Stimulated activated CD8-positive, alpha-beta memory T cell treated with anti-CD3 and anti-CD28 coated beads, Interleukin-15, amount 100 ng/mL, for 1 hour (primary cell): ENCODE results near the gene TMEM164.

ENCODE experiments used
- DNase-seq: peaks from one replicate; pipeline ENCODE4 v3.0.0-alpha.2; 2020; ENCODE audit warnings: low read depth

TMEM164 gene

DNA sequence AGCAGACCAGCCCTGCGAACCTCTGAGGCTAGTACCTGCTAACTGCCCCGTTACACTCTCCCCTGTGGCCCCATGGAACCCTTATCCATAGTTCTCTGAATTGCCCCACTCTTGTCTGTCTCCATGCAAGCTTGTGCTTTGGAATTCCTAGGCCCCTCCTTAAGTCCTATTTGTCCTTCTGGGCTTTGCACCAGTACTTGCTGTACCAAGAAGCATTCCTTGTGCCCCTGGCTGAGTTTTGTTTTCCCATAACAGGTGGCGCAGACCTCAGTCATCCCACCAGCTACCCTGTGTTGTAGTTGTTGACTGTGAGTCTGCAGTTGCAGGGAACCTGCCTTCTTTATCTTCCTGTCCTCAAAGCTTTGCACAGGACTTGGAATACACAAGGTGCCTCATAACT lies 167.1 kb downstream of the TMEM164 start:
- DNase-seq = no peak

DNA sequence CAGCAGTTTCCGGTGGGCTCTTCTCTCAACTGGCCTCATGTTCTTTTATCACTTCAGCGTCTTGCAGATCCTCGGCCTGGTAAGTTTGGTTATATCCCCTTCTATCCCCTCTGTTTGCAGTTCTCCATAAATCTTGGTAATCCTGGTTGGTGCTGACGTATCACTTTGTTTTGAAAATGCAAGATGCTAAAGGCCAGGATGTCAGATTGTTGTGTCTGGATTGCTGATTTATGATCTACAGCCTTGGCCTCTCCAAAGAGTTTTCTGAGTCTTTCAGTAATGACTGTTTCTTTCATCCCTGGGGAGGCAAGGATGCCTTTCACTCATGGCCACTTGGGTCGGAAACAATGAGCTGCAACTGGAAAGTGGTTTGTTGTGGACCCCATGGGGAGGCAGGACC lies 168.5 kb downstream of the TMEM164 start:
- DNase-seq = no peak

DNA sequence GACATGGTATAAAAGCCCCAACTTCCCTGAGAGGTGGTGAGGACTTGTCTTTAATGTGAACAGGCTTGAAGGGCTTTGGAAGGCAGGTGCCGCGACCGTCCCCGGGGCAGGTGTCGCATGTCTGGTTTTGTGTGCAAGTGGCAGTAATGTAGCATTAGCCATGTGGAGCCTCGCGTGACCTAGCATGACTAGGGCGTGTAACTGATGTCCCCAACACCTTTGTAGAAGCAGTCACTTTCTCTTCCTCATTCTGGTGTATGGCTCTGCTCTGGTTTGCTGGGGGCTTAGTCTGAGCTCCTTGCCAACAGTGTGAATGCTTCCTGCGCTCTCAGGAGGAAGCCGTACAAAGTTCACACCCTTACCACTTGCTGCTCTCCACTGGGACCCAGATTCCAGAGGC lies 169.3 kb downstream of the TMEM164 start:
- DNase-seq = no peak

DNA sequence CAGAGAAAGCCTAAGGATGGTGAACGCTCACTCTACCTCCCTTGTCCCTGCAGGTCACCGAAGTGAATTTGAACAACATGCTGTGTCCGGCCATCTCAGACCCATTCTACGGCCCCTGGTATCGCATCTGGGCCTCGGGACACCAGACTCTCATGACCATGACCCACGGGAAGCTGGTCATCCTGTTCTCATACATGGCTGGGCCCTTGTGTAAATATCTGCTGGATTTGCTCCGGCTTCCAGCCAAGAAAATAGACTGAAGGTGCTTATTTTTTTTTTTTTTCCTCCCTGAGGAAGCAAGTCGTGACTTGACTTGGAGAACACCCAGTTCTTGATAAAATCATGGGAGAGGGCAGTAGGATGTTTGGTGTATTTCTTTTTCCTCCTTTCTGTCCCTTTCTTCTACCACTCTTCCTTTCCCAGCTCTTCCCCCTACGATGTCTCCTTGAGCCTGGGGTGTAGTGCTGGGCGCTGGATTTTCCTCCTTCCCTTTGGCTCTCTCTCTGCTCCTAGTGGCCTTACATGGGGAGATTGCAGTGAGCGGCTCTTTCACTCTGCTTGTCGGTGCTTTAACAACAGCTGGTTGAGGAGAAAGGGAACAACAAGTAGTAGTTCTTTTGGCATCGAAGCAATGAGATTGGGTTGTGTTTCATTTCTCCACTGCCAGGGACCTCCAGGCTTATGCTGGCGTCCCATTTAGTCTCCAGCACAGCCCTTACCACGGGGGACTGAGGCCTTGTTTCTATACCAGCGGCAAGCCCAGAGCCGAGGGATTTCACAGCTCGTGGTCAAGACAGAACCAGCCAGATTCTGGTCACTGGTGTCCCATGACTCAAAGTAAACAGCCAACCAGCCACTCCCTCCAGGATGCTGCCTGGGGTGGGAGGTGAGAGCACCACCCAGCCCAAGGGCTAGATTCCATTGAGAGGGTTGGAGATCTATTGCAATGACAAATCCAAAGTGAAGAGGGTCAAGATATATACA lies 170.6 kb downstream of the TMEM164 start:
- no peak for DNase-seq

DNA sequence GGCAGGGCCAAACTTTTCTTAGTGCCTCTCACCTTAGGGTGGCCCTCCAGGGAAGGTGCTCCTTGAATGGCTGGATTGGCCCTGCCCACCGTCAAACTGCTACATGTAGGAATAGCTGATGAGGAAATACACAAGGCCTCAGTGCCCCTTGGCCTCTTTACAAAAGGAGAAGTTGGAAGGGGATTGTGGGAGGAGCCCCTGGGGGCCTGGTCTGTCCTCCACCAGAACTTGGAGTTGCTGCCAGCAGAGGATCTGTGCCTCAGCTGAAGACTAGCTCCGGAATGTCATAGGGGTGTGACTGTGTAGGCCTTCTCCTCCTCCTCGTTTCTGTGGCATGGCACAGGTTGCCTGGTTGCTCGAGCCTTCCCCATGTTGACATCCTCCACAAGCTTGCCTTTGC lies 172.2 kb downstream of the TMEM164 start:
- DNase-seq = no peak

DNA sequence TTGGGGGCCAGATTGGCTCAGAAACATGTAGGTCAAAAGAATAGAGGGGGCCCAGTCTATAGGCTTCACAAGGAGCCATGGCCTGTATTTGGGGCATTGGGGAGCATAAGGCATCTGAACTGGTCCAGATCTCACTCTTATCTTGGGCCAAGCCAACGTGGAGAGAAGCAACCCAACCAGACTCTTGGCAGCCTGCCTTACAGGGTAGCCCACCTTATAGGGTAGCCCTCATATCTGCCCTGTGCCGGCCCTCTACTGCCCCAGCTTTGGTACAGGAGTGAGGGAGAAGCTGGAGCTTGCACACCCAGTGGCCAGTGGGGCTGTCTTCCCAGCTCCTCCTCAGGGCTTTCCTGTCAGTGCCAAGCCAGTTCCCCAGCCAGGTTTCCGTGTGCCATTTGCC lies 172.8 kb downstream of the TMEM164 start:
- DNase-seq = no peak

DNA sequence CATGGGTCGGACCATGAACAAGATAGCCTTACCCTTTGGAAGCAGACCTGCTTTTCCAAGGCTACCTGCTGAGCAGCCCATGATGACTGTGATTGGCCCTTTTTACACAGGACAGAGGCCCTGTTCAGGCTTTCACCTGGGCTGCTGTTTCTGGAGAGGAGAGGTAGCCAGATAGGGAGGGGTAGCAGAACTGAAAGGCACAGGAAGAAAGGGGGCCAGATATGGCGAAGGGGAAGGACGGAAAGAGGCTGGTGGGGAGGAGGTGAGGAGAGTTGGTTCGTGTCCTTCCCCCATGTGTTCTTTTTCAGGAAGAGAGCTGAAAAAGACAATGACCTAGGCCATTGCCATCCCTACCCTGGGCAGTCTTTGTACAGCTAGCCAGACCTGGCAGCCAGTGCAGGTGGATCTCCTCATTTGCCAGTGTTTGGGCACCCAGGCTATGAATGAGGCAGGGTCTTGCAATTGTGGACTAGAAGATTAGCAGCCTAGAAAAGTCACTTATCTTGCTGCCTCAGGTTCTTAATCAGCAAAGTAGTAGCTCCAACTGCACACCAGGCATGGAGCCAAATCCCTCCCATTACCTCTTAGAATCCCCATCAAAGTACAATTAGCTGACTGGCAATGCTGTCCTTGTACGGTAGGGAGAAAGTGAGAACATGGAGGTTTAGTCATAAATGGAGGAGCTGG lies 175.4 kb downstream of the TMEM164 start:
- no peak for DNase-seq

DNA sequence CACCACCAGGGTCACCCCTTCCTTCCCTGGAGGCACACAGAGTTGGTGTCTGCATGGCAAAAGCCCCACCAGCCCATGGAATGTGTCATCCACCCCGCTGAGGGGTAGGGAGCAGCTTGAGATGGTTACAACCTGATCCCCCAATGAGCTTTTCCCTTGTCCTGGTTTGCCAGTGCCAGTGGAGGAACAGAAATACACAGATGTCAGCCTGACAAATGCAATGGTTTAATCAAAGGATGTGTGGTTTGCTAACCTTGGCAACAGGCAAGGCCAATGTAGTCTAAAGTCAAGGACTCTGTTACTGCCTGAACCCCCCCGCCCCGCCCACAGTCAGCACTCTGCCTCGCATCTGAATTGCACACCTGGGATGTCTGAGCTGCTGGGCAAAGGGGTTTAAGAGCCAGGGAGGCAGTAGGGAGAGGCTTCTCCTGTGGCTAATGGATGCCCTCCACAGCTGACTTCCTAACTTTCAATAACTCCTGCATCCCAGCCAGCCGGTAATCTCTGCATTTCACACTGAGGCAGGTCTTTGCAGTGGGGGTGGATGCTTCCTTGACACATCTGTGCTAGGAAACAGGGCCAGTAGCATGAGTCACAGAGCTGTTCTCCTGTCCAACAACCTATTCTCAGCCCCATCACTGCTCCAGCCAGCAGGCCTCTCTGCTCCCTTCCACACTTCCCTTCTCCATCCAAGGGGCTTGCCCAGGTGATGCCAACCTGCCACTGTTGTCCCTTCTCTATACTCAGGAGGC lies 177.4 kb downstream of the TMEM164 start:
- DNase-seq = no peak

DNA sequence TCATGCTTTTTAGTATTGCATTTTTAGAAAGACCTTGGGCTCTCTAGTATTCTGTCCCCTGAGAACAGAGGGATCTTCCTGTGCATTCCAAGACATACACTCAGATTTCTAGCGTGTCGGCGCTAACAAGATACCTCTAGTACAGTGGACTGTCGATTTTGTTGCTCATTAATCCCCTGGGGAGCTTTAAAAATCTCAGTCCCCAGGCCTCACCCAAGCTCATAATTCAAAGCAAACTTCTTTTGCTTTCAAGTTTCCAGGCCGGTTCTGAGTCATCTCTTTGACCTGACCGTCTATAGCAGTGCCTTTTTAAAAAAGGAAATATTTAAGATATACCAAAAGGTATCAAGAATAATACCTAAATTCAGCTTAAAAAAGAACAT lies 178.0 kb downstream of the TMEM164 start:
- no peak for DNase-seq

DNA sequence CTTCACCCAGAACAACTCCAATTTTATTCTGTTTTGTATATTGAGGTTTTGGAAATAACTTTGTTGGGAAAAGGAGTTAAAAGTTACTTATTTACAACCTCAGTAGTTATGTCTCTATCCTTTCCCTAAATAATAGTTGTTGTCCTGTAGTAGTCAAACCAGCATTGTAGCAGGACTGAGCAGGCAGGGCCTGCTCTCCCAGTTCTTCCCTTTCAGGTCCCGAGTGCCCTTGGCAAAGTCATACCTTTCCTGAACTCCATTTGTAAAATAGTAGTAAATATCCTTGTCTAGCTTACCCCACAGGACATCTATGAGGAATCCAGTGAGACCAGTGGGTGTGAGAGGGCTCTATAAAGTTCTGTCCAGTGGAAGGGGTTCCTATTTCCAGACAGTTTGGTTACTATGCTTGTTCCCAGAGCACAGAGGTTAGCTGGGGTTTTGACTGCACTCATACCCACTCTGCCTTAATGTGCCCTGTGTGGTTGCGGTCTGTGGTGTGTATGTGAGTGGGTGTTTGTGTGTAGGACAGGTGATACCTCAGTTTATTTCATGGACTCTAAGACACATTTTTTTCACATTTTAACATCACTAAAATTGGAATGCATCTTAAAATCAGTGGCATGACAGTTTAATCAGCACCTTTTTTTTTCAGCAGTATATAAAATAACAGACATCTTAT lies 178.7 kb downstream of the TMEM164 start:
- no peak for DNase-seq

DNA sequence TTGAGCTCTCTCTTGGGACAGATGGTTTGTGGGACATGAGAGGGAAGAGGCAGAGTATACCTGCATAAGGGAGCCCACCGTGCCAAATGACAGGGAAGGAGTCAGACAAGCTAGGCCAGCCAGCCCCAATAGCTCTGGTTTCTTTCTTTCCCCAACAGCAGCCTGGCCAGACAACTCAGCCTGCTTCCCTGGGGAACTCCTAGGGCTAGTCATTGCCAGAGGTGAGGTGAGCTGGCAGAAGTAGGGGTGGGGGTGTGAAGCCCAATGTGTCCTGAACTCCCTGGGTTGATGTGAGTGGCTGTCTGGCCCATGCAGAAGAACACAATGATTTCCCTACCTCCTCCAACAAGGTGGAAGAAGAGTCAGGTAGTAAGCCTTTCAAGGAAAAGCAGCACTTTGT lies 179.4 kb downstream of the TMEM164 start:
- DNase-seq = no peak

DNA sequence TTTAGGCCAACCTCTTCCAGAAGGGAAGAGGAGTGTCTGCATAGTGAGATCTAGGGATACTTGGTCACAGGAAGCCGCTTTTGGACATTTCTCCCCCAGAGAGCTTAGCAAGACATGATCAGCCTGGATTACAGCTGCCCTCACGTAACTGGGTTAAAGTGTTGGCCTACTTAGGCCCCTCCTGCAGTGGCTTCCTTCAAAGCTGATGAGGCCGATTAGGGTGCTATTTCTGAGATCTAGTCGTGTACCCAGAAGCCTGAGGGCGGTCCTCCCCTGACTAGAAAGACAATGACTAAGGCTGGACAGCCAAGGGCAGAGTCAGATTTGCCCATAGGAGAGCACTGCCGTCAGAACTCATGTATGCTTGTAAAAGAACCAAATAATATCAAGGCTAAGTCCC lies 180.0 kb downstream of the TMEM164 start:
- DNase-seq = no peak

DNA sequence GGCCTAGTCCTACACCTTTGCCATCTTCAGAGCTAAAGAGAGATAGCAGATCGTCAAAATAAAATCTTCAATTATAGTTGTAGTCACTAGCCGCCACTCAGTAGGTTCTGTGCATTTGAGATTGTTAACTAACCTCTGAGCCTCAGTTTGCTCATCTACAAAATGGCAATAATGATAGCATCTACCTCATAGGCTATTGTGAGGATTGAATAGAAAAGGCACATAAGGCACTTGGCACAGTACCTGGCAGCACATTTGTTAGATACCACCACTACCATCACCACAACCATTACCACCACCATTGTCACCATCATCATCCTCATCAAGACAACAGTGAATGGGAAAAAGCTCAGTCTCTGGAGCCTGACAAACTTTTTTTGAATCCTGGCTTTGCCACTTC lies 180.4 kb downstream of the TMEM164 start:
- DNase-seq = no peak

DNA sequence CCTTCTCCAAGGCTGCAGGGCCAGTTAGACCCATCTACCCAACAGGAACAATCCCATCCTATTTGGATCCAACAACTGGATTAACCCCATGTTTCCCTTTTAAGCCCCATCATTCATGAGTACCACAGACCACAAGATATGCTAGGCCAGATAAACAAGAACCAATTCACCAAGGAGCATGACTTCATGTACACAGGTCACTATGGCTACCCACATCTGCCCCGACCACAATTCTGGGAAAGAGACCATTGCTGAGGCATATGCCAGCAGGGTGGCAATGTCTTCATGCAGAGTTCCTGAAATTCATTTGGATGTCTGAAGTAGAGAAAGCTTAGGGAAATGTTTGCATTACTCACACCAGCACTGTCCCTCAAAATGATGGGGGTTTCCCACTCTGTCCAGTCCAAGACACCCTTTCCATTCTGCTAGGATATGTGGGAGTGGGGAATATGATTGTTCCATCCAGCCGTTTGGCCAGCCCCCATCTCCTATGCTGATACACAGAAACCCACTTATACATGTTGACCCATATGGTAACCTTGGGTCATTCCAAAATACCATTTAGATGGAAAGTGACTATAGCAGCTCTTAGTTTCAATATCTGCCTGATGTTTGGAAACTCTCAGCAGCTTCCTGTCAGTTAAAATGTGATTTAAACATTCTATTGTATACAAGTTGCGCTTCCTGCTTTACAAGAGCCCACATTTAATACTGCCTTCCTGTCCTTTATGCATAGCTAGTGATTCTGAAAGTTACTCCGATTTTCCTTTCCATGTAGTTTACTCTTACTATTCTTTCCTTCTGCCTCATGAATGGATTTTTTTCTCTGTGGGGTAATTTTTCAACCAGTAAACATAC lies 186.0 kb downstream of the TMEM164 start:
- no peak for DNase-seq

DNA sequence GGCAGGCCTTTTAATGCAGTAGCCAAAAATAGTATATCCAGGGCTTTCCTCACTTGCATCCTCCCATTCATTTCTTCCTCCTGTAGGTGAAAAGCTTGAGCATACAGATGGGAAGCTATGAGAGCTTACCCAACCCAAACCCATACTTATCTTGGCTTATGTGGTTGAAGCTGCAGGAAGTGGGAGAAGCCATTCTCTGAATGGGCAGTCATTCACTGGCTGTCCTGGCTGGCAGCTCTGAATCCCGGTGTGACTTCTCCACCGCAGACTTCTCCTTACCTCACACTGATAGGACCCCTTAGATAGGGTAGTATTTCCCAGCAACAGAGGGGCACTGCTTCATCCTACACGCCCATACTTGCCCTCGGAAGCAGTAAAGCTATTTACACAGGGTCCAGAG lies 189.6 kb downstream of the TMEM164 start:
- no peak for DNase-seq

DNA sequence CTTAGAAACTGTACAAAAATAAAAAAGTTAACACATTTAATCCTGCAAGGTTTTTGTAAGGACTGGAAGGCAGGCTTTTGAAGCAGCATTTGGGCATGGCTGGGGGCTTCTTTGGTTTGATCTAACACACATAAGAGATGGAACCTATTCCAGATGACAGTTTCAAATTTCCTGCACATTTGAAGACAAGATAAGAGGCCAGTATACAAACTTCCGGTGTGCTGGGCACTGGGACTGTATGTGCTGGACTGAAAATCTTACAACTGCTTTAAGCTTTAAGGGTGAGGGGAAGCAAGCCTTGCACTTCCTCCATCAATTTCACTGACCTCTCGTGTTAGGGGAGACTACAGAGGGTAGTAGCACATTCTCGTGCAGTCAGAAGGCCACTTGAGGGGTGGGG lies 192.1 kb downstream of the TMEM164 start:
- DNase-seq = no peak

DNA sequence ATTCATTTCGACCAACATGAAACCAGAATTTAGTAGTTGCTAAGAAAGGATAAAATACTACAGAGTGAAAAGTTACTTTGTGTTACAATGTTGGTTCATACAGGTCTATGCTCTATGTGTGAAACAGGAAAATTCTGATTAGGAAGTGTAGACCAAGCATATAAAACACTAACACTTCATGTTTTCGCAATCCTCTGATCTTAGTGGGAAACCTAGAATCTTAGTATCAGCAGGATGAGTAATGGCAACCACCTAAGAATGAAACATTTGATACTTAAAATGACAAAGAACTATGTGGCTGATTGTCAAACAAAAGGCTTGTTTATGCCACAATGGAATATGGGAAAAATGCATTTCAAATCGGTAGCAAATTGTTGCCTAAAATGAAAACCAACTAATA lies 198.9 kb downstream of the TMEM164 start:
- no peak for DNase-seq

DNA sequence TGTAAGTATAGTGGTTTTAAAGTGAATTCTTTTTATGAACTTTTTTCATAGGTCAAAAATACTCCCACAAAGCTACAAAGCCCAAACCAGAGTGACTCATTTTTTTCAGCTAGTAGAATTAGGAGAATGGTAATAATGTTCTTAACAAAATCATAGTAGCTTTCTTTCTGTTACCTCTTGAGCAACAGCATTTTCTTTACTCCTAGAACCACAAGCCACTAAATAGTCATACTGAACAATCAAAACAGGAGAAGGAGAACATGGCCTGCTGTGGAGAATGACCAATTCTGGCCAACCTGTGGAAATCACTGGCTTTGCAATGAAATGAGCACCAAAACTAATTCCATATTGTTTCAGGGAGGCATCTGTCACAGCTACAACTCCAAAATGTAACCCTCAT lies 202.1 kb downstream of the TMEM164 start:
- no peak for DNase-seq

DNA sequence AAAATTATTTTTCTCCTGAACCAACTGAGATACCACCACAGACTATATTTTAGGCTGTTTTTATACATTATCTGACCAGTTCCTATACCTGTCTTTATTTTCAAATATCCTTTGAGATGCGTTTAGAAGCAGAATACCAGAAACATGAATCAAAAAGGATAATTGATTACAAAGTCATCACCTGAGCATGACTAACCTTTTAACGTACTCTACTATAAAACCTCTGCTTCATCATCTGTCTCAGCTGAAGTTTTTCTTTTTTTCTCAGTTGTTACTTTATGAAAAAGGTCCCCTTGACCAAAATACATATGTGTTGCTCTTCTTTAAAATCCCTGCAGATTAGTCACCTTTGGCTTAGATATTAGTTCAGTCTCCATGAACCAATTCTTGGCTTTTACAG lies 205.2 kb downstream of the TMEM164 start:
- DNase-seq = no peak

DNA sequence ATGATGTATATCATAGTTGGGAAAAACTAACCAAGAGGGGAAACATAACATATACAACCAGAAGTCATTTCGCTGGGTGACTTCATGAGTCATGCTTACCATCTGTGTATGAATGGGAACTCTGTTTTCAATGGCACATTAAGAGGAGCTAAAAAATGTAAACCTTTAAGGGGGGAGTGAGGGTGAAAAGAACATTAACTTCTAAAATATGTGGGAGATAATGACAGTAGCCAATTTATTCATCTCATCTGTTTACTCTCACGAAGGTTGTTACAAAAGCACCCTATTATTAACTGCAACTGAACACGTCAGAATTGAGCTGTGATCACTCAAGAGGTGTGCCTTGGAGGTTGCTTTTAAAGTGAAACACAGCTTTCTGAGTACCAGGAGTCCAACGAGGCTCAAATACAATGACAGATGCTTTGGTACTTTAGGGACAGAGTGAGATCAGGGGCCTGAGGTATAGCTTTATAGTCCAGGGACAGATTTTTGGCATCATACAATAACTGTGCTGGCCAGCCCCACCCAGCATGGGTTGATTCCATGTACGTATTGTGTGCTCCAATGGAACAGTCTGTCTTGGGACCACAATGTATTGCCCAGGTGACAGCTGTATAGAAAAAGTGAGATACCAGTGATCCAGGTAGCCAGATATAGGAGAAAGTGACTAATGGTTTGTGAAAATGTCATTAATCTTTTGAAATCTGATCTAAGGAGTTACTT lies 207.7 kb downstream of the TMEM164 start:
- DNase-seq = no peak

DNA sequence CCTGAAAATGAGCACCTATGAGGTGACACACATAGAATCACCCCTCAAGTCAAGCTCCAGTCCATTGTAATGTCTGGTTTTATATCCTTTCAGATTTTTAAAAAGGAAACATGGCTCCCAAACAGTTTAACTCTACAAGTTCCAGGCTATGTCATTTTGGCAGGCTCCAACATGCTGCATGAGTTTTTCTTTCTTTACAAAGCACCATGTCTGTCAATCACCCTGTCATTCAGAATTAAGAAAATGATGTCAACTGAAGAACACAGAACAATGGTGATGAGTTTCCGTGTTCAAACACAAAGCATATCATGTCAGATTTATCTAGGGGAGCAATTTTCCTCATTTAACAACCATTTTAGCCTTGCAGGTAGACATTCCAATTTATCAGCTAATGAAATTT lies 208.4 kb downstream of the TMEM164 start:
- DNase-seq = no peak
